ENCODE measurements around the gene PKD2L2. TPM values are rescaled to one million over a fixed set of nuclear protein-coding genes. Genes with fewer than 3 reads are reported as not detected.
"Not testable (repeated sequence)": the region's sequence is repeated elsewhere in the genome, so short reads cannot be mapped to it uniquely, and the experiment has no call there.

PKD2L2 gene
- total RNA-seq: under 1 TPM in 1 of 2 donors, not detected in 1; 0.74 TPM

DNA sequence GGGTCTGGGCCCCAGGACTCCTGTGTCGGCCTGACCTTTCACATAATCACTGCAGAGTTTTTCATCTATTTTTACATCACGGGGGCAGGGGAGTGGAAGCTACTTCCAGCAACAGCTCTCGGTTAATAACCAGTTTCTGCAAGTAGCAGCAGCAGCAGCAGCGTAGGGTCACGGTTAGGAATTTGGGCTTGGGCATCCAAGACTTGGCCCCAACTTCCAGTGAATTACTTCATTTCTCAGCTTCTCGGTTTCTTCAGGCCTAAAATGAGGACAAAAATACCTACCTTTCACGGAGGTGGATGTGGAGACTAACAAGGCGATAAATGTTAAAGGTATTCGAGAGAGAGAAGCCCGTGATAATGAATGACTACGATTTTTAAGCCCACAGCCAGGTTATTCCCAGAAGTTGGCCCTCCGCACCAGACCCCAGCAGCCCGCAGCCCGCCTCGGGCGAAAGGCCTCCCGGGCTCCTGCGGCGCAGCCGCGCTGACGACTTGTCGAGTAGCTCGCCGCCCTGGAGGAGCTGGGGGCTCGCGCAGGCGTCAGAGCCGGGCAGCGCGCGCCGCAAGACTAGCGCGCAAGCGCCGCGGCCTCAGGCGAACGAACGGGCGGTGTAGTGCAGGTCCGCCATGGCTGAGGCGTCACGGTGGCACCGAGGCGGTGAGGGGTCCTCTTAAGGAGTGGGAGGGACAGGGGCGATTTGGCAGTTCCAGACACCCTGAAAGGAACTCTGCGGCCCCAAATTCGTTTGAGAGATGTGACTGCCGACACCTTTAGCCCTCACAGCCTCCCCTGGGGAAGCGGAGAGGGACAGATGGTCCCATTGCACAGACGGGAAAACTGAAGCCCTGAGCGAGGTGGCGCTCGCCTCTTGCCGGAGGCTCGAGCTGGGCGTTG is at the start of gene PKD2L2:
Gene PKD2L2, plus strand, starts transcription at position 595 of the 897 bp plus-strand sequence. Its CDS starts 35 bp downstream, at position 630.
- ATAC-seq (replicated peaks in 1 of 2) (peak; percentile 100), DNase-seq (peak; percentile 89 to 91)
- Mint-ChIP-seq H3K36me3 (ENCODE audit: insufficient read depth in 2 of 2) (peaks cover 0 to 1% of the 10 kb centered on the region in 2 donors), H3K4me3 (peak within 1 kb of the TSS; percentile 88 to 93), H3K9me3 (no peaks in the 10 kb centered on the region), H3K4me1 (ENCODE audit: low read depth) (peaks cover 35% of the 10 kb centered on the region), H3K27me3 (ENCODE audit: low read depth) (no peaks in the 10 kb centered on the region), H3K27ac (peak within 1 kb of the TSS; percentile 92)

DNA sequence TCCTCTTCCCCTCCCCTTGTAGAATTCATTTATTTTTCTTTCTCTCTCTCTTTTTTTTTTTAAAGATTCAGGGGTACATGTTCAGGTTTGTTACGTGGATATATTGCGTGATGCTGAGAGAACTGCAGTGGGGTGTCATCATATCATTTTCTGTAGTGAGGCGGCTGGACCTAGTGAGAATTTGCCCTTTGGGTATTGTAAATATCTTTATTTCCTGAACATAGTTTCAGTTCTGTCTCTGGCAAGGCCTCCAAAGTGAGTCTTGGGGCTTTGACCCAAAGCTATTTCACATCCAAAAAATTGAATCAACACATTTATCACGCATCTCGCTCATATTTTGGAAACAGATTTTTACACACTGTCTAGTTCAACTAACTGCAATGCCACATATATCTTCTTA is 47.0 kb upstream of the PKD2L2 start:
- Mint-ChIP-seq H3K27me3 (ENCODE audit: low read depth) (no peaks in the 10 kb centered on the region), H3K27ac (no peak overlapping the region), H3K36me3 (ENCODE audit: insufficient read depth in 2 of 2) (no peaks in the 10 kb centered on the region), H3K4me1 (ENCODE audit: low read depth) (no peaks in the 10 kb centered on the region), H3K9me3 (no peaks in the 10 kb centered on the region), H3K4me3 (no peak overlapping the region)
- DNase-seq (no peak), ATAC-seq (replicated peaks in 1 of 2) (no peak)

DNA sequence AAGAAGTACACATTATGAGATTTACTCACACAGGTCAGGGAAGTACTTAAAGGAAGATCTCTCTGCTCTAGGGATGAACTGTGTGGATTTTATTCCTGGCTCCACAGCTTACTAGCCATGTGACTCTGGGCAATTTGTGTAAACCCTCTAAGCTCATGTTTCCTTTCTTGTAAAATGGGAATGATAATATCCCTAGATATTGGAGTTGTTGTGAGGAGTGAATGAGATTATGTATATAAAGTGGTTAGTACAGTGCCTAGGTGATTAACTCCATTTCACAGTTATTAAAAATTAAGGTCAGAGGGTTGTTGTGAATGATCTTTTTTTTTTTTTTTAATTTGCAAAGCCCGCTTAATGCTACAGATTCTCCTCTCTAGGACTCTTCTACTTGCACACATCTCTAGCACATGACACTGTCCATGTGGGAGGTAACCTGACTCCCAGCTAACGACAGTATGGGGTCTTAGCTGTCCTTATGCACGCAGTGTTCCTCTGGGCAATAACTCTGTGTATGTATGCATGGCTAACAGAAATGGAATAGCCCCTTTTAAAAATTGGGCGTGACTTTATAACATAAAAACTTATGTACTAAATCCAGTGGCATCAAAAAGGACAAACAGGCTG is 45.5 kb upstream of the PKD2L2 start:
- Mint-ChIP-seq H3K27ac (no peak overlapping the region), H3K4me3 (no peak overlapping the region)
- no peak for ATAC-seq (replicated peaks in 1 of 2)

DNA sequence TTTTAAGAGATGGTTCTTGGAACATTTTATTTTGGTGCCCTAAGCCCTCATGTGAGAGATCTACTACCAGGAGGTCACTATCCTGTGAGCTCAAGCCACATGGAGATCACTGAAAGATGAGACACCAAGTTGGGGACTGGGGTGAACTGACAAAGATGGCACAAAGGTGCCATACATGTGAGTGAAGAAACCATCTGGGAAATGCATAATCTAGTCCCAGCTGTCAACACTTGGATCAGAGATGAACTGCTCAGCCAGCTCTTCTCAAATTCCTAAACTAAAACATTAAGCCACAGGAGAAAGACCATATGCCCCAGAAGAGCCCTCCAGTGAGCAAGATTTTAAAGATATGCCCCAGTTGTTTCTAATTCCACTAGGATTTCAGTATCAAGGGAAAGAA is 43.8 kb upstream of the PKD2L2 start:
- DNase-seq (no peak), ATAC-seq (replicated peaks in 1 of 2) (no peak)
- H3K27me3 Mint-ChIP-seq (ENCODE audit: low read depth): no peaks in the 10 kb centered on the region
- H3K9me3 Mint-ChIP-seq: no peaks in the 10 kb centered on the region
- no peak overlapping the region for H3K27ac Mint-ChIP-seq
- H3K4me3 Mint-ChIP-seq: no peak overlapping the region
- H3K36me3 Mint-ChIP-seq (ENCODE audit: insufficient read depth in 2 of 2): no peaks in the 10 kb centered on the region
- no peaks in the 10 kb centered on the region for H3K4me1 Mint-ChIP-seq (ENCODE audit: low read depth)

More for the DNA sequence above, 45.5 kb upstream of the PKD2L2 start:
- Mint-ChIP-seq H3K4me1 (ENCODE audit: low read depth) (no peaks in the 10 kb centered on the region), H3K9me3 (no peaks in the 10 kb centered on the region), H3K27me3 (ENCODE audit: low read depth) (no peaks in the 10 kb centered on the region), H3K36me3 (ENCODE audit: insufficient read depth in 2 of 2) (no peaks in the 10 kb centered on the region)
- DNase-seq: no peak

DNA sequence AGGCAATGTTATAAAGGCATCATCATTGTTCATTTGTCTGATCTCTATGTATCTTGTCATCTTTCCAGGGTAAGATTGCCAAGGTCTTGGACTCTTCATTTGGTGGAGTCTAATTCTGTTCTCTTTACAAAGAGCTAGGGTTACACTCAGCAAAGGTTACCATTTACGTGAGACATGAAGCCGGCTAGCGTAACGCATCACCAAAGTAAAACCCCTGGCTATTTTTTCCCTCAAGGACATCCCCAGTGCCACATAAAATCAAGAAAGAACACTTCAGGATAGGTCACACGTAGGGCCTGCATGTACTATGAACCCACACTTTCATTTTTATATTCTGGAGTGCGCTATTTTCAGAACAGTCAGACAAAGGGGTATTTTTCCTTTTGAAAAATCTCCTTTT is 41.6 kb upstream of the PKD2L2 start:
- no peak for ATAC-seq (replicated peaks in 1 of 2)
- DNase-seq: no peak
- Mint-ChIP-seq H3K9me3 (peaks cover 0 to 2% of the 10 kb centered on the region in 2 donors), H3K36me3 (ENCODE audit: insufficient read depth in 2 of 2) (peaks cover 0 to 4% of the 10 kb centered on the region in 2 donors), H3K4me1 (ENCODE audit: low read depth) (no peaks in the 10 kb centered on the region), H3K4me3 (no peak overlapping the region), H3K27ac (no peak overlapping the region), H3K27me3 (ENCODE audit: low read depth) (no peaks in the 10 kb centered on the region)

DNA sequence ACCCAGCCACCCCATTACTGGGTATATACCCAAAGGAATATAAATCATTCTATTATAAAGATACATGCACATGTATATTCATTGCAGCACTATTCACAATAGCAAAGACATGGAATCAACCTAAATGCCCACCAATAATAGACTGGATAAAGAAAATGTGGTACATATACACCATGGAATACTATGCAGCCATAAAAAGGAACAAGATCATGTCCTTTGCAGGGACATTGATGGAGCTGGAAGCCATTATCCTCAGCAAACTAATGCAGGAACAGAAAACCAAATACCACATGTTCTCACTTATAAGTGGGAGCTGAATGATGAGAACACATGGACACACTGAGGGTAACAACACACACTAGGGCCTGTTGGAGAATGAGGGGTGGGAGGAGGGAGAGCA is 36.1 kb upstream of the PKD2L2 start:
- not testable (repeated sequence) for H3K27ac Mint-ChIP-seq; H3K27me3 Mint-ChIP-seq (ENCODE audit: low read depth); DNase-seq; H3K36me3 Mint-ChIP-seq (ENCODE audit: insufficient read depth in 2 of 2); H3K9me3 Mint-ChIP-seq; H3K4me1 Mint-ChIP-seq (ENCODE audit: low read depth); ATAC-seq (replicated peaks in 1 of 2); H3K4me3 Mint-ChIP-seq

DNA sequence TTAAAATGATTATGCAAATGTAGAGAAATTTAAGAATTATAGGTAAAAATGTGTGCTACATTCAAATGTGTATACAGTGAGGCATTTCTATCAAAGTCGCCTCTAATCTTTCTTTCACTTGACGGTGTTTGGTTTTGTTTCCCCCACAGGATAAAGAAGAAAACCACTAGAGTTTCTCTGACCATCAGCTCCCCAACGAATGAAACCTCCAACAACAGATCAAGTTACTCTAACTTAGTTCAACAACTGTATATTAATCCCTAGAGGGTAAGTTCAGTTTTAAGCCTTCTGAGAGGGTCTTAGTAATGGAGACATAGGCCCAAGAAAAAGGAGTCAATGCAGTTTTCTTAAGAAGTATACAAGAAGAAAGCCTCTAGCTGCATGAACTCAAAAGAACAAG is 33.1 kb upstream of the PKD2L2 start:
- Mint-ChIP-seq H3K4me1 (ENCODE audit: low read depth) (peaks cover 12% of the 10 kb centered on the region), H3K27me3 (ENCODE audit: low read depth) (no peaks in the 10 kb centered on the region), H3K4me3 (no peak overlapping the region), H3K9me3 (peaks cover 0 to 2% of the 10 kb centered on the region in 2 donors), H3K36me3 (ENCODE audit: insufficient read depth in 2 of 2) (peaks cover 0 to 4% of the 10 kb centered on the region in 2 donors), H3K27ac (no peak overlapping the region)
- ATAC-seq (replicated peaks in 1 of 2): no peak
- no peak for DNase-seq

DNA sequence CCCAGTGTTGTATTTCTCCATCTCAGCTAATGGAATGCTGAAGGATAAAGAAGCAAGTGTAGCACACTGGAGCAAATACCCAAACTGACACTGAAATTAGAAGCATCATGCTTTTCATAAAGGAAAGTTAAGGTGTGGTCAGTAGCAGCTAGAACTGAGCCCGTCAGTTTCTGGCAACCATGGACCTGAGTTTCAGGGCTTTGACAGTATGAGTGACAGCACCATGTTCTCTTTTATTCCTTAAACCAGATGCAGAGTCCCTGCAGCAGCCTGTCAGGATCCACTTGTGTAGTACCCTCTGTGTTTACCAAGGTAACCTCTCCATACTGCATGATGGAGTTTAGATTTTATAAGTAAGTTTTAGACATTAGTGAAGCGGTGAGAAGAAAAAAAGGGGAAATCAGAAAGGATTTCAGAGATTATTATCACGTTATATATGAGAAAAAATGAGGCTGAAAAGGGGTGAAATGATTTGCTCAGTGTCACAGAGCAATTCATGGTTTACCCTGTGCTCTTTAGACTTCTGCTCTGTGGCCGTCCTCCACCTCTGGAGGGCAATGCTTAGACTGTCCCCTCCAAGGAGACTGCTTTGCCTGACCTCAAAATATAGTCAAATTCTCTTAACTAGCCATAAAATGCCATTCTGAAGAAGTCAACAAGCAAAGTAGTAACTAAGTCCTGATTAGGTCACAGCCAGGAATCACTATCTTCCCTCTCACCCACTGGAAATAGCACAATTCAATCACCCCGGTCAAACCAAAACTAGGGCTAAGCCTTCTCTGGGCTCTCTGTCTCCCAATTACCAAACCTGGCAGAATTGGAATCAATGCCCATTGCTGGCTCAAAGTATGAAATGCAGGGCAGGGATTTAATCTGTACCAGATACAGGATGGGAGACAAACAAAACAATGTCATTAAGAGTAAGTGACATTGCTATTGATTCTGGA is 32.1 kb upstream of the PKD2L2 start:
- Mint-ChIP-seq H3K27me3 (ENCODE audit: low read depth) (no peaks in the 10 kb centered on the region), H3K27ac (no peak overlapping the region), H3K9me3 (peaks cover 2% of the 10 kb centered on the region in 2 donors), H3K4me1 (ENCODE audit: low read depth) (peaks cover 18% of the 10 kb centered on the region), H3K36me3 (ENCODE audit: insufficient read depth in 2 of 2) (peaks cover 0 to 4% of the 10 kb centered on the region in 2 donors), H3K4me3 (no peak overlapping the region)
- no peak for DNase-seq
- no peak for ATAC-seq (replicated peaks in 1 of 2)

DNA sequence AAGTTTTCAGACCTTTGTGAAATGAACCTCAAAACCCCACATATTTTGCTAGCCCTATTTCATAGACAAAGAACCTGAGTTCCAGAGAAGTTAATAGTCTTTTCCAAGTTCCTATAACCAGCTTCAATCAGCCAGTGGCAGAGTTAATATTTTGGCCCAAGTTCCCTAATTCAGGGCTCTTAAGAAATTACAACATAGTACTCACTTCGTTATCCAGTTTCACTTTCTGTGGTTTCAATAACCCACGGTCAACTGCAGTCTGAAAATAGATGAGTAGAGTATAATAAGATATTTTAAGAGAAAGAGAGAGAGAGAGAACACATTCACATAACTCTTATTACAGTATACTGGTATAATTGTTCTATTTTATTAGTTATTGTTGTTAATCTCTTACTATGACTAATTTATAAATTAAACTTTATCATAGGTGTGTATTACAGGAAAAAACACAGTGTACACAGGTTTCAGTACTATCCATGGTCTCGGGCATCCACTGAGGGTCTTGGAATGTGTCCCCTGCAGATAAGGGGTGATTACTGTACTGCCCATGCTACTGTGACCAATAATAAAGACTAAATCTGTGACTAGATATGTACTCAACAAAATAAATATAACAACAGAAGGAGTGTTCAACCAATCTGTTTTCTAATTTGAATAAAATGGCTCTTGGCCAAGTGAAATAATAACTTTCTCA is 30.9 kb upstream of the PKD2L2 start:
- Mint-ChIP-seq H3K9me3 (peaks cover 0 to 2% of the 10 kb centered on the region in 2 donors), H3K4me3 (peak overlapping the region; percentile 40 to 62), H3K4me1 (ENCODE audit: low read depth) (peaks cover 18% of the 10 kb centered on the region), H3K27me3 (ENCODE audit: low read depth) (no peaks in the 10 kb centered on the region), H3K36me3 (ENCODE audit: insufficient read depth in 2 of 2) (no peaks in the 10 kb centered on the region), H3K27ac (peak overlapping the region; percentile 61)
- ATAC-seq (replicated peaks in 1 of 2) (no peak), DNase-seq (no peak)

DNA sequence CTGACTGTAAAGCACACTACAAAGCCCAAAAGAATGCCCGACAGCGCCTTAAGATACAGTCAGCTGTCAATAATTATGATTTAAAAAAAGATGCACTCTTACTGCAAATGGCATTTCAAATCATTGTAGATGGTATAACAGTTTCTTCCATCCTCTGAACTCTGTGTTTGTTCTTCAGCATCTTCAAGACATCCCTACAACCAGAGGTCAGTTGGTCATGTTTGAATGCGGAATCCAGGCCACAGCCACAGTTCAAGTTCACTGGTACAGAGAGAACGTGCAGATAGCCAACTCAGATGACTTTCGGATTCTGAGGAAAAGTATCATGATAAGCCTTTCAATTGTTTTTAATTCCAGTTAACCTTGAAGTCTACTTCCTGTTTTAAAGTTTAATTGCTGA is 30.3 kb upstream of the PKD2L2 start:
- ATAC-seq (replicated peaks in 1 of 2) (no peak), DNase-seq (no peak)
- Mint-ChIP-seq H3K4me3 (no peak overlapping the region), H3K9me3 (peaks cover 0 to 2% of the 10 kb centered on the region in 2 donors), H3K27ac (no peak overlapping the region), H3K27me3 (ENCODE audit: low read depth) (no peaks in the 10 kb centered on the region), H3K36me3 (ENCODE audit: insufficient read depth in 2 of 2) (no peaks in the 10 kb centered on the region), H3K4me1 (ENCODE audit: low read depth) (peaks cover 18% of the 10 kb centered on the region)

DNA sequence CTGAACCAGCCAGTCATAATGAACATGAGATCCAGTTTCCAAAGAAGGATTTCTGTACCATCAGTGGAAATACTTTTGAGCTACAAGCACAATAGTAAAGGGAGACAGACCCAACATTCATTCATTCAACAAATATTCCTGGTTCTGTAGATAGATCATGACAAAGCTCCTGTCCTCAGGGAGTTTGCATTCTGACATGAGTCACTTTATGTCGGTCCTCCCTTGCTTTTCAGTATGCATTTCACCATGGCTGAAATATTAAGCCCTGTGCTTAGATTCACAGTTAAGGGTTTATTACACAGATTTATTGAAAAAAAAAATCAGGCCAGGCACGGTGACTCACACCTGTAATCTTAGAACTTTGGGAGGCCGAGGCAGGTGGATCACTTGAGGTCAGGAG is 27.0 kb upstream of the PKD2L2 start:
- DNase-seq: no peak
- no peak for ATAC-seq (replicated peaks in 1 of 2)
- Mint-ChIP-seq H3K4me3 (no peak overlapping the region), H3K4me1 (ENCODE audit: low read depth) (peaks cover 18% of the 10 kb centered on the region), H3K36me3 (ENCODE audit: insufficient read depth in 2 of 2) (no peaks in the 10 kb centered on the region), H3K9me3 (peaks cover 0 to 2% of the 10 kb centered on the region in 2 donors), H3K27ac (no peak overlapping the region), H3K27me3 (ENCODE audit: low read depth) (no peaks in the 10 kb centered on the region)

DNA sequence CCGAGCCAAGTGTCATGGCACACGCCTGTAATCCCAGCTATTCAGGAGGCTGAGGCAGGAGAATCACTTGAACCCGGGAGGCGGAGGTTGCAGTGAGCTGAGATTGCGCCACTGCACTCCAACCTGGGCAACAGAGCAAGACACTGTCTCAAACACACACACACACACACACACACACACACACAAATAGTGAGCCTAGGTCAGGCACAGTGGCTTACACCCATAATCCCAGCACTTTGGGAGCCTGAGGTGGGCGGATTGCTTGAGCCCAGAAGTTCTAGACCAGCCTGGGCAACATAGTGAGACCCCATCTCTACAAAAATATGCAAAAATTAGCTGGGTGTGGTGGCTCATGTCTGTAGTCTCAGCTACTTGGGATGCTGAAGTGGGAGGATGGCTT is 25.6 kb upstream of the PKD2L2 start:
- ATAC-seq (replicated peaks in 1 of 2); H3K4me1 Mint-ChIP-seq (ENCODE audit: low read depth); DNase-seq; H3K9me3 Mint-ChIP-seq; H3K27ac Mint-ChIP-seq; H3K36me3 Mint-ChIP-seq (ENCODE audit: insufficient read depth in 2 of 2); H3K27me3 Mint-ChIP-seq (ENCODE audit: low read depth); H3K4me3 Mint-ChIP-seq: not testable (repeated sequence)
